NCI-H446 treated with DMSO at 0.1 percent for 48 hours (cell line): Measurements from ENCODE around the gene IL17RD.
A peak's percentile ranks its signal among the peaks of the same experiment; 100 is the strongest.

Source experiments
- DNase-seq: peaks from one replicate; lab custom pipeline; 2025; lab: John Stamatoyannopoulos, UW

The IL17RD gene

GRCh38 chr3:57130571-57131209 lies 34.5 kb downstream of the IL17RD start:
- no peak for DNase-seq

DNA sequence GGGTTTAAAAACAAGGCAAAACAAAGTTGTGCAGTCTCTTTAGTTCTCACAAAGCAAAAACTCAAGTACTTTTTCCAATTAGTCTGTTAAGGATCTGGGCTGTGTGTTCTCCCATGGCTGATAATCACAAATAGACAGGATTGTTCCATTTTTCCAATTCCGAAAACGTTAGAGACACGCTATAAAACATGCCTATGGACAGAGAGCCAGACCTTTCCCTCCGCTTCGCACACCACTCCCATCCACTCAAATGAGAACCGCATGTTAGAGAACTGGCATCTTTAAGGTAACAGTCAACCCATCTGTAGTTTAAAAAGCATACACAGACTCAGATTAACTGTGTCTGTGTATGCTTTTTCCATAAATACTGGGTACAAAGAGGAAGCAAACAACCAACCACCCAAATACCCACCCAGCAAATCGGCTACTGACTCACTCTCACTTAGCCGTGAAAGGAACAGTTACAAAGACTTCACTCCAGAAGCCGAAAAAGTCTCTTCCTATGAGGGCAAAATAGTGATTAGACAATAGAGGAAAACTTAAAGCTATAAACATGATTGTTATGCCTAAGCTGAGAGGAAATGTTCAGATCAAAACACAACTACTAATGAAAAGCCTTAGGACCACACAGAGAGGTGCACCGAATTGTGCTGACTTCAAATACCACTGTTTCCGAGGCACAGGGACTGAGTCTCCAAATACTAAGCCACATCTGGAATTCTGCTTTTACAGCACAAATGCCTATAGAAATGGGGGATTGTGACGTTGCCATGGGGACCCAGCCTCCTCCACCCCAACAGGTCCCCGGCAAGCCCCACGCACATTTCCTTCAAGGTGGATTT lies 36.1 kb downstream of the IL17RD start:
- no peak for DNase-seq

GRCh38 chr3:57127891-57128518 lies 37.1 kb downstream of the IL17RD start:
- no peak for DNase-seq

DNA sequence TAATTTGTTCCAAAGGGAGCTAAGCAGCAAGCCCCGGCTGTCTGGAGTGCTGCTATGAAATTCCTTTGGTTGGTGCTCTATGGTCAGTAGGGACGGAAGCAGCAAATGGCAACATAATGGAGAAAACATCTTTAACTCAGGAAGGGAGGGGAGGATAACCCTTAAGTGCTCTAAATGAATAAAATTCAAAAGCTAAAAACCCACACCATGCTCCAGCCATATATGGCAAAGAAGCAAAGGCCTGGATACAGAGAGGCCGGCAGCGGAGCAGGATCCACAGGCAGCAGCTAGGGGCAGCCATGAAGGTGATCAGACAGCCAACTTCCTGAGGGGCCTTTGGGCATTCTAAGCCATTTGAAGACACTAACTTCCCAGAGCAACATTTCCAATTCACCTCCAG lies 38.9 kb downstream of the IL17RD start:
- DNase-seq, result no peak

DNA sequence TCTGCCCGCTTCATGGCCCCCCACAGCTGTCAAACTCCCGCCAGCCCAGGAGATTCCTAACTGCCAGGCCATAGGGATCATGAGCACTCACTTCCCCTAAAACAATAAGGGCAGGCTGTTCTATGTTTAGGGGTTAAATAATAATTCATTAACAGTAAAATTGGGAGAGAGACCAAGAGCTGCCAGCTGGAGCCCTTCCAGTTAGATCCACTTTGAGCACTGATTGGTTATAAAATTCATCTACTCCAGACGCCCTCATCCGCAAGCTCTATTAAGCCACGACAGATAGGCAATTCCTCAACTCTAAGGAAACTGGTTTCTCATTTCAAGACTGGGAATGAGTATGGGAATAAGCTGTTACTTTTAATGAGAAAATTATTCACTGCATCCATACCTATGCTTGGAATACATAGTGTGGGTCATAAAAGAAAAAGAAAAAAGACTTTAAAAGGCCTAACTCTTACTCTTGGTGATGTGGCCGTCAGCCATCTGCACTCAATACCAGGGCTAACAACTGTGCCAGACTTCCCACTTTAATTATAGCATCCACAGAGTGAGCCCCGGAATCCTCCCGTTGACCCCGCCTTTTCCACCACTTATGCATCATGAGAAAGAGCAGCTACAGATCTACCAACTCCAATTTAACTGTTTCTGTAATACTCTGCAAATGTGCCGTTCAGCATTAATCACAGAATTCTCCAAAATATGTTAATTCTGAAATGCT lies 44.5 kb downstream of the IL17RD start:
- DNase-seq, result no peak

DNA sequence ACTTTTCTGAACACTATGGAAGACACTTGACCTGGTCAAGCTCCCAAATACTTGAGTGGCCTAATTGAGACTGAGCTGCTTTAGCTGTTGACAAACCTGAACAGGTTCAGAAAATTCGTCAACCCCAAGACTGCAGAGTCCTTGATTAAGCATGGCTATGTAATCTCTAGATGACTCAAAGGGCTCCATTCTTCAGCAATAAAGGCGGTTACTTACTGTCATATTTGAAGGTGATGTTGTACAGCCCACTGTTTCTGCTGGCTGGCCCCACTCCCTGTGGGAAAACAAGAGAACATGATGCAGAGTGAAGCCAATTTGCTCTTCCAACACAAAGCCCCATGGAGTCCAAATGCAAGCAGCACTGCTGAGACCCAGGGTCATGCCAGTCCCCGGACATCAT lies 45.1 kb downstream of the IL17RD start:
- no peak for DNase-seq

GRCh38 chr3:57118254-57118653 lies 46.9 kb downstream of the IL17RD start:
- no peak for DNase-seq

DNA sequence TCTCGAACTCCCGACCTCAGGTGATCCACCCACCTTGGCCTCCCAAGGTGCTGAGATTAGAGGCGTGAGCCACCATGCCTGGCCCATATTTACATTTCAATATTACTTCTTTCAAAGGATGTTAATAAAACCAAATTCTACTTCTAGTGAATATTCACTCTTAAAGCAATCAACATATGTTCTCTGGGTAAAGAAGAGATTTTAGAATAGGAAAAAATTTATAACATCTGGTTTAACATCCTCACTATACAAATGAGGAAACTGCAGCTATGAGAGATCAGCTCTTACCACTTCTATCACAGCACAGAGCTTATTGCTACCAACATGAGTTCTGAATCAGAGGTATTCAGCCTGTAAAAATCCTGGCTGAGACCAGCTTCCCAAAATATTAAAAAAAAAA lies 48.7 kb downstream of the IL17RD start:
- DNase-seq, result no peak

DNA sequence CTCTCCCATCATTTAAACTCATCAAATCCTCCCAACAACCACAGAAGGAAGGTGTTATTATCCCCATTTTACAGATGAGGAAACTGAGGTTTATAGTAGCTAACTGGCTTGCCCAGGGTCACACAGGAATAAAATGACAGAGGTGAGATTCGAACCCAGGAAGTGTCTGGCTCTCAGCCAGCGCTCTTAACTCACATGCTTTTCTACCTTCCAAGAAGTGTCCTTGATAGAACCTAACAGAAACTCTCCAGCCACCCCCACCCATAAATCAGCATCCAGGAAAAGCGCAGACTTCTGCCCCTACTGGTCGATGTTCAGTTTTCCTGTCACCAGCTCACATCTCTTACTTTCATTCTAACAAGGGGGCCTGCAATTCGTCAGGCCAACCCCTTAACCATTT lies 52.9 kb downstream of the IL17RD start:
- DNase-seq, result no peak

- DNase-seq, result no peak
Measured at GRCh38 chr3:57110798-57111197, 54.4 kb downstream of the IL17RD start.

GRCh38 chr3:57110214-57110613 lies 54.9 kb downstream of the IL17RD start:
- no peak for DNase-seq

DNA sequence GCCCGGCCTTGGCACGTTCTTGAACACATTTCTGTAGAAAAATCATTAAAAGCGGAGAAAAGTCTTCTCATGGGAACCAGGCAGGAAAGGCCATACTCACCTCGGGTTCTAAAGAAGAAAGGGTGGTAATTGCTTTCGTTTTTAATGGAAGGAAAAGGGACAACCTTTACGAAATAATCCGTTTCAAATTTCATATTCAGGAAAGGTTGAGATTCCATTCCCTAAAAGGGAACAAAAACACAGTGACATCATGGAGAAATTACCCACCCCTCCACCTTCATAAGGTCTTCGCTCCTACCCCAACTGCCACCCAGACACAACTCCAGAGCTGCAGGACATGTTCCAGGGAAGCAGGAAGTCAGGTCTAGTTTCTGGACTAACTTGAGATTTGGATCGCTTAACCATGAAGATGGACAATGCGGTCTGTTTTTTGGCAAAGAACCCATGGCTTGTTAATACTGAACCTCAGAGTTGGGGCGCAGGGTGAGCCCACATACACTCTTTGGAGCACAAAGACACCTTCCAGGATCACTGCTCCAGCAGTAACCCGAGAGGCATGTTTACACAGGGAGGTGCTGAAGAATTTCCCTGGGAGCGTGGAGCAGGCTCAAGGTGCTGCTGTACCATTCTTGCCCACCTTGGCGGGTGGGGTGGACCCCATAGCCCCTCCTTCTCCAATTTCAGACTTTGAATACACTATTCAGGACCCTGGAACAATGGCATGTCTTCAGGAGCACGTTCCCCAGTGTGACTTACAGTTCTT lies 55.5 kb downstream of the IL17RD start:
- no peak for DNase-seq

GRCh38 chr3:57108684-57109083 lies 56.5 kb downstream of the IL17RD start:
- no peak for DNase-seq

DNA sequence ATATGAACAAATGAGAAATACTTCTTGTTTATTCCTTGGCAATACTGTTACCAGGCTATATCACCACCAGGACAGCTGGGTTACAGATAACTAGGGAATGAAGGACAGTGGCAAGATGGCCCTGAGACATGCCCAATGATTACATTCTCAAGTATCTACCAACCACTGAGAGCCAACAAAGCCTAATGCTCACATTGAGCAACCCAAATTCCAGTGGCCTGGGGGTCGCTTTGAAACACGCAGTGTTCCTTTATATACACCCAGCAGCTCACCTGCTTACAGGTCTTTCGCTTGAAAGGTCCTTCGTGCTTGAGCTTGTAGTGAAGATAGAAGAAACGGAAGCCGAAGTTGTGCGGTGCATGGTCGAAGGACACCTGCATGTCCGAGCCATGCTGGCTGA lies 59.6 kb downstream of the IL17RD start:
- no peak for DNase-seq

GRCh38 chr3:57100046-57100695 lies 65.0 kb downstream of the IL17RD start:
- DNase-seq, result peak; percentile 18

- DNase-seq, result no peak
Measured at GRCh38 chr3:57098418-57099310, 66.5 kb downstream of the IL17RD start.

- no peak for DNase-seq
Measured at GRCh38 chr3:57097536-57097935, 67.6 kb downstream of the IL17RD start.

DNA sequence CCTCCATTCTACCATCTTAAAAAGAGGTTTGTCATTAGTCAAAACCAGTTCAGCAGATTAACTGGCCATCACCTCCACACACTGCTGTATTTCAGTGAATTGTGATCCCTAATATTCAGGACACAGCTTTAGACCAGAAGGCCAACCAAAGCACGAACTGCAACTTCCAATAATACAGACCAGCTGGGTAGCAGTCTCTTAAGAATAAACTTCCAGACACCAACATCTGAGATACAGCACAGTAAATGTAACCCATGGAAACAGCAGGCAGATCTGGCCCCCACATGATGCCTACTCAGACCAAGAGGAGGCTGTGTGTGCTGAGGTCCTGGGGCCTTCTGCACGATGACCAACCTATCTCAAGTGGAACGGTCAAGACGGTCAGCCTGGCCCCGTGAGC lies 69.8 kb downstream of the IL17RD start:
- DNase-seq, result no peak

DNA sequence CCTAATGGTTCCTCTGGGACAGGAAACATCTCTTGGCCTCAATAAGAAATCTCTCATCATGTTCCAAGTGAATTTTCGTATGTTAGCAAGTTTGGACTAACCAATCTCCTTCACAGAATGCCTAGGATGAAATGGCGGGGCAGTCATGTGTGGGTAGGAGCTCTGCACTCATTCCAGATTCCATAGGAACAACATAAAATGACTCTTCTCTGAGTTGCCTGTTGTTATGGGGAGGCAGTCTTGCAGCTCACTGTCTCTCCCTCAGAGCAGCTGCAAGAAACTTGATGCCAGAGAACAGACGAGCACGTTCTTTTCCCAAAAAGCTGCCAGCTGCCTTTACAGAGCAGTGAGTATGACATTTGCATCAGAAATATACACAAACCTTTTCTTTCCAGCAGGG lies 70.6 kb downstream of the IL17RD start:
- DNase-seq, result no peak

DNA sequence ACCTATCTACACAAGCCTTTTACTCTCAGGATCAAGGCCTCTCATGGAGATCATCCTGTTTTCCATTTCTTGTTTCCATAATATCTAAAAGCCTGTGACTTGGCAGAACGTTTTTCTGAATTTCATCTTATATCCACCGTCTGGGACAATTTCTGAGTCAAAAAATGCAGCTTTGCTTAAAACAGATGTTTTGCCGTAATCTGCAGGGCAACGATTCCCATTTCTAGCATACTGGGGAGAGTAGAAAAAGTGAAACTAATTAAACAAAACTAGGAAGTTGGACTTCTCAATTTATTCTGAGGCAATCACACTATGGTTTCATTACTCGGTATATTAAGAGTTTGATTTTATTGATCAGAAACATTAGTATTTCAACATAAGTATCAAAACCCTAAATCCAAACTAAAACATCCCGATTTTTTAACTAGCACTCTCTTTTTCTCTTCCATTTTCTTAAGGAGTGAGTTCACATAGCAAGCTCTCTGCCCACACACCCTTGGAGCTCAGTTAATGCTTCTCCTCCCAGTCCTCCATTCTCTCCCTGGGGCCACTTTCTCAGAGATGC lies 71.1 kb downstream of the IL17RD start:
- no peak for DNase-seq
